DOHH2 (cell line): ENCODE results near the gene ARID1B.
A peak's percentile ranks its signal among the peaks of the same experiment; 100 is the strongest.

Experiments
- H3F3A ChIP-seq: fragments of 200-600 bp; sonication (generic), shearing (Covaris generic); 2 replicates; pipeline ENCODE4 v1.6.0; 2016; ENCODE audit warnings: antibody characterized with exemption, mild to moderate bottlenecking; ENCODE audit not compliant: control insufficient read depth, insufficient read depth
- H3K27ac ChIP-seq: fragments of 200-600 bp; sonication (generic); 2 replicates; pipeline ENCODE4 v1.5.1; 2014; ENCODE audit warnings: low read depth, mild to moderate bottlenecking, low read length, moderate library complexity
- H3K27me3 ChIP-seq: fragments of 200-600 bp; sonication (generic); 2 replicates; pipeline ENCODE4 v1.6.1; 2014; ENCODE audit warnings: mild to moderate bottlenecking, low read length, mixed read lengths; ENCODE audit not compliant: control insufficient read depth
- H3K36me3 ChIP-seq: fragments of 200-600 bp; sonication (generic); 2 replicates; pipeline ENCODE4 v1.6.1; 2014; ENCODE audit warnings: mild to moderate bottlenecking, low read length, moderate library complexity, mixed read lengths; ENCODE audit not compliant: control insufficient read depth
- H3K4me1 ChIP-seq: fragments of 200-600 bp; sonication (generic); 2 replicates; pipeline ENCODE4 v1.6.1; 2014; ENCODE audit warnings: mild to moderate bottlenecking, low read length, mixed read lengths; ENCODE audit not compliant: control insufficient read depth
- H3K4me2 ChIP-seq: fragments of 200-600 bp; sonication (generic); 2 replicates; pipeline ENCODE4 v1.6.0; 2014; ENCODE audit warnings: mild to moderate bottlenecking, low read length, moderate library complexity
- H3K4me3 ChIP-seq: fragments of 200-600 bp; sonication (generic); 2 replicates; pipeline ENCODE4 v1.5.1; 2014; ENCODE audit warnings: mild to moderate bottlenecking, low read length, mixed read lengths
- H3K79me2 ChIP-seq: fragments of 200-600 bp; sonication (generic); 2 replicates; pipeline ENCODE4 v1.6.1; 2014; ENCODE audit warnings: mild to moderate bottlenecking, low read length, mixed read lengths; ENCODE audit not compliant: control insufficient read depth
- H3K9me2 ChIP-seq: fragments of 200-600 bp; sonication (generic); replicated peaks from 2 replicates; pipeline ENCODE4 v1.6.1; 2014; ENCODE audit warnings: mild to moderate bottlenecking, low read length, mixed read lengths; ENCODE audit not compliant: control insufficient read depth
- H3K9me3 ChIP-seq: fragments of 200-600 bp; sonication (generic); 2 replicates; pipeline ENCODE4 v1.6.1; 2014; ENCODE audit warnings: antibody characterized with exemption, low read length, mixed read lengths; ENCODE audit not compliant: control insufficient read depth, insufficient read depth
- H4K20me1 ChIP-seq: fragments of 200-600 bp; sonication (generic); 2 replicates; pipeline ENCODE4 v1.6.0; 2014; ENCODE audit warnings: low read depth, mild to moderate bottlenecking, antibody characterized with exemption, low read length, moderate library complexity; ENCODE audit not compliant: control insufficient read depth, insufficient read depth
- EZH2phosphoT487 ChIP-seq: fragments of 200-600 bp; sonication (generic); IDR thresholded peaks from 2 replicates; pipeline ENCODE4 v1.6.1; 2017; ENCODE audit warnings: borderline replicate concordance, mild to moderate bottlenecking, antibody characterized with exemption, low read length, moderate library complexity, mixed read lengths
- TF ChIP-seq, protein P1 (sequence below): fragments of 200-600 bp; sonication (generic); IDR thresholded peaks from one replicate; pipeline ENCODE4 v1.5.1; 2014; ENCODE audit warnings: antibody characterized with exemption, mild to moderate bottlenecking, low read depth, low read length; ENCODE audit not compliant: poor library complexity, severe bottlenecking

The ARID1B gene

DNA sequence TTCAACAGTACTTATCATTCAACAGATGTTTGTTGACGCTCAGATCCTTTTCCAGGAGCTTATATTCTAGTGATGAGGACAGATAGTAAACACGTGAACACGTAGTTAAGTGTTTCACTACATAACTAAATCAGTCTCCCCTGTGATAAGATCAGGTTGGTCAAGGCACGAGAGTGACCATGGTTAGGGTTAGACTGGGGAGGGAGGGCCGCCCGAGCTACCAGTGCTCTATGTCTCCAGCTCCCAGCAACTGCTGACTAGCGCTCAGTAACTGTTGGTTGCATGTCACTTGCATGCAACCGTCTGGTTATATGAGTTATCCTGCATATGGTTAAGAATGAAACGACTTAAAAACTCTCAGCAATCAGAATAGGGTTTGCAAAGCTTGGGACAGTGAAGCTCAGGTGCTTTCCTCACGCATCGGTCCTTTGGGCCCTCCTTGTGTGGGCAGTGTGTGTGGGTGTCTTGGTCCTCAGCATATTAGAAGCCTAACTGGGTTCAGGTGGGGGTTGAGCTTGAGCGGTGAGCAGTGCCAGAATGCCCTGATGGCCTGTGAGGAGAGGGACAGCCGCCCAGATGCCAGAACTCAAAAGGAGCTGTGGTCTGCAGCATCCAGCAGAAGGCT, 120.8 kb downstream of the ARID1B start:
- TF ChIP-seq, protein P1, sequence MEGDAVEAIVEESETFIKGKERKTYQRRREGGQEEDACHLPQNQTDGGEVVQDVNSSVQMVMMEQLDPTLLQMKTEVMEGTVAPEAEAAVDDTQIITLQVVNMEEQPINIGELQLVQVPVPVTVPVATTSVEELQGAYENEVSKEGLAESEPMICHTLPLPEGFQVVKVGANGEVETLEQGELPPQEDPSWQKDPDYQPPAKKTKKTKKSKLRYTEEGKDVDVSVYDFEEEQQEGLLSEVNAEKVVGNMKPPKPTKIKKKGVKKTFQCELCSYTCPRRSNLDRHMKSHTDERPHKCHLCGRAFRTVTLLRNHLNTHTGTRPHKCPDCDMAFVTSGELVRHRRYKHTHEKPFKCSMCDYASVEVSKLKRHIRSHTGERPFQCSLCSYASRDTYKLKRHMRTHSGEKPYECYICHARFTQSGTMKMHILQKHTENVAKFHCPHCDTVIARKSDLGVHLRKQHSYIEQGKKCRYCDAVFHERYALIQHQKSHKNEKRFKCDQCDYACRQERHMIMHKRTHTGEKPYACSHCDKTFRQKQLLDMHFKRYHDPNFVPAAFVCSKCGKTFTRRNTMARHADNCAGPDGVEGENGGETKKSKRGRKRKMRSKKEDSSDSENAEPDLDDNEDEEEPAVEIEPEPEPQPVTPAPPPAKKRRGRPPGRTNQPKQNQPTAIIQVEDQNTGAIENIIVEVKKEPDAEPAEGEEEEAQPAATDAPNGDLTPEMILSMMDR: no peak
- no peak for TF ChIP-seq EZH2phosphoT487
- no peaks in the 10 kb centered on the region for H3K9me2 ChIP-seq
- H3K36me3 ChIP-seq: peaks cover 25% of the 10 kb centered on the region
- H3K27me3 ChIP-seq: no peaks in the 10 kb centered on the region
- H3K4me2 ChIP-seq: no peak overlapping the region
- H3K27ac ChIP-seq: no peak overlapping the region
- peaks cover 17% of the 10 kb centered on the region for H4K20me1 ChIP-seq
- H3K4me1 ChIP-seq: no peaks in the 10 kb centered on the region
- peaks cover 6% of the 10 kb centered on the region; the same call in 1 of the 2 replicates for H3F3A ChIP-seq
- H3K4me3 ChIP-seq: no peak overlapping the region
- no peaks in the 10 kb centered on the region for H3K9me3 ChIP-seq
- H3K79me2 ChIP-seq: peaks cover 83% of the 10 kb centered on the region

DNA sequence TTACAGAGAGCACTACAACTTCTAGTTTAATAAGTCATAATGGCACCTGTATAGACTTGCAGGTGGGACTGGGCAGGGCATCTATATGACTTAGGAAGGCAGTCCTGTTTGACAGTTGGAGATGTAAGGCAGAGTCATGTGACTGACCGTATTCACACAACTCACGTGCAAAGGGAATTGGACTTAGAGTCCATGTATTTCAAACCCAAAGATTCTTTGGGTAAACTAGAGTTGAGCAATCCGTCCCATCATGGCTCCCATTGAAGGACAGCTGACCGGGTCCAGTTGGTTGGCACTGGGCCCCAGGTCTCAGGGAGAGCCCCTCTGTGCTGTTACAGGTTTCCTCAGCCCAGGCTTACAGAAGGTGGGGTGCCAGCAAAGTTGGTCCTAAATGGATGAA, 121.9 kb downstream of the ARID1B start:
- no peak for TF ChIP-seq EZH2phosphoT487
- TF ChIP-seq, protein P1: no peak
- peaks cover 12% of the 10 kb centered on the region; the same call in 1 of the 2 replicates for H4K20me1 ChIP-seq
- H3K27ac ChIP-seq: no peak overlapping the region
- no peaks in the 10 kb centered on the region for H3K4me1 ChIP-seq
- no peak overlapping the region for H3K4me2 ChIP-seq
- peaks cover 32% of the 10 kb centered on the region for H3K36me3 ChIP-seq
- no peaks in the 10 kb centered on the region for H3K27me3 ChIP-seq
- H3K9me2 ChIP-seq: no peaks in the 10 kb centered on the region
- H3K79me2 ChIP-seq: peaks cover 76% of the 10 kb centered on the region
- H3F3A ChIP-seq: peaks cover 6% of the 10 kb centered on the region; the same call in 1 of the 2 replicates
- H3K9me3 ChIP-seq: no peaks in the 10 kb centered on the region
- H3K4me3 ChIP-seq: no peak overlapping the region

DNA sequence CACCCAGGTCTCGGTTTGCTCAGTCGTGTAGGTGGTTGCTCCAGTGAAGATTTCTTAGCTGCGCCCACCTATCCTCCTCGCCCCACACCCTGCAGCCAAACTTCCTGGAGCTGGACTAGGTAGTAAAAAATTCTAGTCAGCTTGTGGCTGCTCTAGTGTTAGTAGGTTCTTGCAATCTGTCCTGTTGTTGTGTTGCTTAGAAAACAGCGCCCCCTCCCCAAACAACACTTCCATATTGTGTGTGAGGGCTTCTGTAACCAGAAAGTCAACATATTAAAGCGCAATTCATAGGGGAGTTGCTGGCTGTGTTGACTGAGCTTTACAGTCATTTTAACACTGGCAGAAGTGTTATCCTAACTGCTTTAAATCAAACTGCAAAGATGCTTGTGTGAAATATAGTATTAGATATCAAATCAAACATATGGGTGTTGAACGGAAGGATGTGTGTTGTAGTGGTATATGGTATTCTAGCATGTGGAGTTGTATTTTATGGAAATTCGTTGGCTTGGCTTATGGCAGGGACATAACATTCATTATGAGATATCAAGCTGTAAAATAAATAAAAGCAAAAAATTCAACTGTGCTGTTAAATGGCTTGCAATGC, 122.5 kb downstream of the ARID1B start:
- Histone ChIP-seq H3K79me2 (peaks cover 76% of the 10 kb centered on the region), H4K20me1 (peaks cover 14% of the 10 kb centered on the region; the same call in 1 of the 2 replicates)

More for the DNA sequence above, 122.5 kb downstream of the ARID1B start:
- peaks cover 8% of the 10 kb centered on the region; the same call in 1 of the 2 replicates for H3F3A ChIP-seq
- TF ChIP-seq EZH2phosphoT487: no peak
- TF ChIP-seq, protein P1: peak; percentile 21
- H3K4me2 ChIP-seq: no peak overlapping the region
- H3K9me2 ChIP-seq: no peaks in the 10 kb centered on the region
- no peaks in the 10 kb centered on the region for H3K9me3 ChIP-seq
- peaks cover 37% of the 10 kb centered on the region for H3K36me3 ChIP-seq
- no peaks in the 10 kb centered on the region for H3K27me3 ChIP-seq
- H3K4me3 ChIP-seq: no peak overlapping the region
- H3K4me1 ChIP-seq: no peaks in the 10 kb centered on the region
- H3K27ac ChIP-seq: no peak overlapping the region
